ENCODE measurements around the gene TWIST2. TPM values are rescaled to one million over a fixed set of nuclear protein-coding genes. Genes with fewer than 3 reads are reported as not detected.

The TWIST2 gene
- total RNA-seq, 1 donor from 2014 or later, result 18.6 TPM

- Mint-ChIP-seq H3K4me3 (no peak overlapping the region), H3K36me3 (peaks cover 2% of the 10 kb centered on the region), H3K27ac (no peak overlapping the region), H3K4me1 (peaks cover 11% of the 10 kb centered on the region), H3K27me3 (ENCODE audit: low read depth) (peaks cover 12% of the 10 kb centered on the region), H3K9me3 (no peaks in the 10 kb centered on the region)
- no peak for TF ChIP-seq CTCF (IDR thresholded peaks at IDR 0.05; ENCODE audit: unreplicated experiment)
- DNase-seq (ENCODE audit: low spot score in 2 of 2, unreplicated experiment in 2 of 2), result no peak
Observed at GRCh38 chr2:238882082-238882755, 34.3 kb downstream of the TWIST2 start.

DNA sequence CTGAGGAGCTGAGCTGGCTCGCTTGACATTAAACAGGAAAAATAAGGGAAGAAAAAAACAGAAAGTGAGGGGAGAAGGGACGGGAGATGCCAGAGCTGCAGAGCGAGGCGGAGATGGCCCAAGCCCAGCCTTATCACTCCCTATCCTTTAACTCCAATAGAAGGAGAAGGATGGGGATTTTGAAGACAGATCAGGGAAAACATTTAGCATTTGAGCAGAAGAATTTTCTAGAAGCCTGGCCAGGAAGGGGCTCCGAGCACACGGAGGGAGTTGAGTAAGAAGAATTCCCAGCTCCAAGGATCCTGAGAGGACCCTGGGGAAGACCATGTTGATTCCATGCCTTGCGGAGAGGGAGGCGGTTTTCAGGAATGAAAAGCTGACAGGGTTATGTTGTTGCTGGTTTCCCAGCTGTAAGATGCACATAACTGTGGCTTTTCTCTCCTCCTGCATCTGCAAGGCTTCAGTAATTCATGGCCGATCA, 35.6 kb downstream of the TWIST2 start:
- Mint-ChIP-seq H3K9me3 (no peaks in the 10 kb centered on the region), H3K4me1 (peaks cover 11% of the 10 kb centered on the region), H3K27ac (peak overlapping the region; percentile 86), H3K27me3 (ENCODE audit: low read depth) (peaks cover 15% of the 10 kb centered on the region), H3K4me3 (no peak overlapping the region), H3K36me3 (peaks cover 3% of the 10 kb centered on the region)
- no peak for TF ChIP-seq CTCF (IDR thresholded peaks at IDR 0.05; ENCODE audit: unreplicated experiment)
- no peak for DNase-seq (ENCODE audit: low spot score in 2 of 2, unreplicated experiment in 2 of 2)

DNA sequence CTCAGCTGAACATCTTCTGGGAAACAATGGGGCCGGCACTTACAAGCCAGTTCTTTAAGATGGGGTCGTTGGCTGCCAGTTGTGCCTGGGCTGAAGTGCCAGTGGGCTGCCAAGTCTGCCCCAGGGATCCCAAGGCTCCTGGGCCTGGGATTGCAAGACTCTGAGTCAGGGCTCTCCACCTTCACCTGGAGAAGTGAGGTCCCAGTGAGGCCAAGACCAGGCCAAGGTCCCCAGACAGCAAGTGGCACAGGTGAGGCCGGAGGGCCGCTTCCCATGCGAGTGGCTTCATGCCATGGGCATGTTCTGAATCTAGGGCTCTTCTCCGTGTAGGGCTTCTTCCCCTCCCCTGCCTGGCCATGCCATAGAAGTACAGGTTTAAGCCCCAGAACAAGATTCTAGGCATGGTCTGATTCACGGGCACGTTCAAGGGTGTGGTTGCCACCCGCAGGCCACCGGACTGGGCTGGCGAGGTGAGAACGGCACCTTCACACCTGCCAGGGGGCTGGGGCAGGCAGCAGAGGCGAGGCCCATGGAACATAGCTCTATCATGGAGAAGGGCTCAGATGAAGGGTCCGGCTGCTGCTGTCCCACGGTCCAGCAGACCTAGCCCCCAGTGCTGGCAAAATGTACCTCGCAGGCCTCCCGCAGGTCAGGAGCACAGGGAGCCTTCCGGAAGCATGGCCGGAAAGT, 36.4 kb downstream of the TWIST2 start:
- H3K4me1 Mint-ChIP-seq, result peaks cover 11% of the 10 kb centered on the region
- H3K4me3 Mint-ChIP-seq, result no peak overlapping the region
- no peak overlapping the region for H3K27ac Mint-ChIP-seq
- no peaks in the 10 kb centered on the region for H3K9me3 Mint-ChIP-seq
- TF ChIP-seq CTCF (IDR thresholded peaks at IDR 0.05; ENCODE audit: unreplicated experiment), result no peak
- peaks cover 12% of the 10 kb centered on the region for H3K27me3 Mint-ChIP-seq (ENCODE audit: low read depth)
- peaks cover 3% of the 10 kb centered on the region for H3K36me3 Mint-ChIP-seq
- DNase-seq (ENCODE audit: low spot score in 2 of 2, unreplicated experiment in 2 of 2), result no peak

DNA sequence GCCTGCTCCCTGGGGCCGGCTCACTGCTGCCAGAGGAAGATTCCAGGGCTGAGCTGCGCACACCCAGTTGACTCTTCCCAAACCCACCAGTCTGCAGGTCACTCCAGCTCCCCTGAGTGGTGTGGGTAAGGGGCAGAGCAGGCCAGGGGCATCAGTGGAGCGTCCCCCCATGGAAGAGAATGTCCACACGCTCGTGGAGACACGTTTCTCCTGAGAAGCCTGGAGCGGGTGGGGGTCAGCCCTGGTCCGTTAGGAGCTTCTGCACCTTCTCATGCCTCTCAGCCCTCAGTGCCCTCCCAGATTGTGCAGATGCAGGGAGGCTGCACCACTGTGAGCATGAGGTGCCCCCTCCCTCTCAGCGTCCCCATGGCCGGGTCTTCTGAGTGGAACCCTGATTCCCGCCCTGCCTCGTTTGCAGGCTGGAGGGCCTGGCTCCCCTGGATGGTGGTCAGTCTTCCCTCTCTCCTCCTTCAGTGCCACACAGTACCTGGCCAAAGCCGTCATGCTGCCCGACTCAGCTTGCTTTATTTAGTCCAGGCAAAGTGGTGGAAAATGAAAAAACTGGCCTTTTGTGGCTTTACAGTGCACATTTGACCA, 37.0 kb downstream of the TWIST2 start:
- Mint-ChIP-seq H3K27ac (no peak overlapping the region), H3K4me3 (no peak overlapping the region), H3K9me3 (no peaks in the 10 kb centered on the region), H3K36me3 (peaks cover 3% of the 10 kb centered on the region), H3K4me1 (peaks cover 11% of the 10 kb centered on the region), H3K27me3 (ENCODE audit: low read depth) (peaks cover 12% of the 10 kb centered on the region)
- TF ChIP-seq CTCF (IDR thresholded peaks at IDR 0.05; ENCODE audit: unreplicated experiment), result no peak
- DNase-seq (ENCODE audit: low spot score in 2 of 2, unreplicated experiment in 2 of 2), result no peak

GRCh38 chr2:238886453-238887094, 38.7 kb downstream of the TWIST2 start:
- Mint-ChIP-seq H3K4me1 (peaks cover 16% of the 10 kb centered on the region), H3K27me3 (ENCODE audit: low read depth) (peaks cover 12% of the 10 kb centered on the region), H3K4me3 (no peak overlapping the region), H3K9me3 (no peaks in the 10 kb centered on the region), H3K27ac (no peak overlapping the region), H3K36me3 (peaks cover 3% of the 10 kb centered on the region)
- no peak for DNase-seq (ENCODE audit: low spot score in 2 of 2, unreplicated experiment in 2 of 2)
- no peak for TF ChIP-seq CTCF (IDR thresholded peaks at IDR 0.05; ENCODE audit: unreplicated experiment)
